Urothelium cell line (cell line): ENCODE data around the gene PLEKHA8.
A peak's percentile ranks its signal among the peaks of the same experiment; 100 is the strongest.

Source experiments
- DNase-seq: peaks from one replicate; pipeline ENCODE4 v3.0.0; 2011; ENCODE audit warnings: low spot score, mixed read lengths
- FAIRE-seq: peaks from 2 replicates; lab custom pipeline; 2011; peaks lifted over from hg19 to GRCh38; lab: Jason Lieb, UNC

PLEKHA8 gene

DNA sequence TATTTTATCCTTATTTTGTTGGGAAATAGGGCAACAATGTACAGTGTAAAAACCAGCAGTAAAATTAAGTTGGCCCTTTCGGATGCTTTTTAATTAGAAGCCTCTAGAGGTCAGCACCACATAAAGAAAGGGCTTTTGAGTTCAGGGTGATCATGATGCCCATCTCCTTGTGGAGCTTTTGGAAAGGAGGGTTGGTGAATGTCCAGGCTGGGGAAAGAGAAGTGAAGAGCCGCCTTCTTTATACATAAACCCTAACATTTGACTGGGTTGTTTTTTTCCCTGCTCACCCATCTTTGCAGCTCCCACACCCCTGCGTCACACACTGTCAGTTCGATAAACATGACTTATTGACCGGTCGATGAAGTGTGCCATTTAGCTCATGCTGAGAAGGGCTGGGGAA, 136.4 kb downstream of the PLEKHA8 start:
- DNase-seq (peak; percentile 69), FAIRE-seq (no peak)

- FAIRE-seq (no peak), DNase-seq (no peak)
Measured at GRCh38 chr7:30165590-30165989, 137.4 kb downstream of the PLEKHA8 start.

GRCh38 chr7:30166155-30166840, 138.1 kb downstream of the PLEKHA8 start:
- DNase-seq (no peak), FAIRE-seq (peak; percentile 67)

DNA sequence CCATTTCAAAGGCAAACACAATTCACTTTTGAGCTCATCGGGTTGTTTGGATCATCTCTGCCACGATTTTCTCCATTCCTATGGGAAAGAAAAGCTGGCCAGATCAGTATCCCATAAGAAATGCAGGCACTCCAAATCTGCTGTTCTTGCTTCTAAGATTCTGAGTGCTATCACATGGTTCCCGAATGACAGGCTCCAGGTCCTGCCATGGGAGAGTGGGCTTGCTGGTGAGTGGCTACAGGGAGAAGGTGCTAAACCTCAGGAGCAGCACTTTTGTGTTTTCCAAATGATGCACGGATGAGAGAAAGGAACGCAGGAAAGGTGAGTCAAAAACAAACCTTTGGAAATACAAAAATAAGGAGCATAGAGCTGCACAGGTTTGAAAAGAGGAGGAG, 138.6 kb downstream of the PLEKHA8 start:
- FAIRE-seq (no peak), DNase-seq (no peak)

GRCh38 chr7:30167901-30168300, 139.7 kb downstream of the PLEKHA8 start:
- DNase-seq (no peak), FAIRE-seq (no peak)

GRCh38 chr7:30168835-30169573, 140.8 kb downstream of the PLEKHA8 start:
- peak; percentile 97 for FAIRE-seq
- peak; percentile 83 for DNase-seq

- DNase-seq (peak; percentile 40), FAIRE-seq (no peak)
Measured at GRCh38 chr7:30169579-30169978, 141.4 kb downstream of the PLEKHA8 start.

DNA sequence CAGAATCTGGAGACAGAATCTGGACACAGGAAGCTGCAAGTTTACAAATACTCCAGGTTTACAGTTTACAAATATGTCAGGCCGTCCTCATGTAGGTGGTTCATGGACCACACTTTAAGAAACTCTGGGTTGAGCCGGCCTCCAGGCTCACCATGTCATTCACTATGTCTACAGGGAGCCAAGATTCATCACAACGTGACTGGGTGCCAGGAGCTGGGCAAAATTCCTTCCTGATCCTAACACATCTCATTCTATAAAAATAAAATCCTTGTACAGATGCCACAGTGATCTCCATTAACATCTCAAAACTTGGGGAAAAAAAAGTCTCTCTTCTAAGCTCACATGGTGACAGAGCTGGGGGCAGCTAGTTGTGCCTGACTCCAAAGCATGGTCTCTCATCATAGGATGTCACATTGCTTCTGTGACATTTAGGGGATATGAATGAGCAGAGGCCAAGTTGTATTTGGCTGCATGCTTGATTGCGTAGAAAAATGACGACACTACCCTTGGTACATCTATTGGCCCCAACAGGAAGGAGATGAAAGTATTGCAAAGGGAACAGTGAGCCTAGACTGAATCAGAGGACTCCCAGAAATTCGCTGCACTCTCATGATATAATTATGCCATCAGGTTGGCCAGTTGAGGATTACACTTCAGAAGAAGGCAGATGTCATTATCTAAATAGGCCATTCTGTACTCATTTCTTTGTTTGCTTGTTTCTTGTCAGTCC, 142.4 kb downstream of the PLEKHA8 start:
- peak; percentile 58 for FAIRE-seq
- DNase-seq, result no peak

DNA sequence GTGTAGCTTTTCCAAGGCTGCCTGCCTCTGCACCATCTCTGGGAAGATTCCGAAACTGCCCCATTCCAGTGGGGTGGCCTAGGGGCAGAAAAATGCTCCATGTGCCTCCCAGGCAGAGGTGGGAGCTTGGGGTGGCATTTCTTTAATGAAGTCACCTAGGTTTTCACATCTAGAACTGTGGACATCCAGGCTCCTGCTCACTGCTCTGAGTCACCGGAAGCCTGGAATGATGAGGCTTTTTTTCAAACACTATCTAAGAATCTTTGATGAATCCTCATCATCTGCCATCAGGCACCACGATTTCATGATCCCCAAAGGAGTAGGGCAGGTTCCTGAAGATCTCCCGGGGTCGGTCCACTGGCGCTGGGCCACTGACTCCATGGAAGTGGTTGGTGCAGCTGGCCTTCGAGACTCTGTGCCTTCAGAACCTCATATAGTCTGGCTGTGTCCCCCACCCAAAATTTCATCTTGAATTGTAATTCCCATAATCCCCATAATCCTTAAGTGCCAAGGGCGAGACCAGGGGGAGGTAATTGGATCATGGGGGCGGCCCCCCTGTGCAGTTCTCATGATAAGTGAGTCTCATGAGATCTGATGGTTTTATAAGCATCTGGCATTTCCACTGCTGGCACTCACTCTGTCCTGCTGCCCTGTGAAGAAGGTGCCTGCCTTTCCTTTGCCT, 143.7 kb downstream of the PLEKHA8 start:
- DNase-seq (peak; percentile 50), FAIRE-seq (peak; percentile 65)

- FAIRE-seq, result no peak
- no peak for DNase-seq
Measured at GRCh38 chr7:30172451-30172850, 144.2 kb downstream of the PLEKHA8 start.

DNA sequence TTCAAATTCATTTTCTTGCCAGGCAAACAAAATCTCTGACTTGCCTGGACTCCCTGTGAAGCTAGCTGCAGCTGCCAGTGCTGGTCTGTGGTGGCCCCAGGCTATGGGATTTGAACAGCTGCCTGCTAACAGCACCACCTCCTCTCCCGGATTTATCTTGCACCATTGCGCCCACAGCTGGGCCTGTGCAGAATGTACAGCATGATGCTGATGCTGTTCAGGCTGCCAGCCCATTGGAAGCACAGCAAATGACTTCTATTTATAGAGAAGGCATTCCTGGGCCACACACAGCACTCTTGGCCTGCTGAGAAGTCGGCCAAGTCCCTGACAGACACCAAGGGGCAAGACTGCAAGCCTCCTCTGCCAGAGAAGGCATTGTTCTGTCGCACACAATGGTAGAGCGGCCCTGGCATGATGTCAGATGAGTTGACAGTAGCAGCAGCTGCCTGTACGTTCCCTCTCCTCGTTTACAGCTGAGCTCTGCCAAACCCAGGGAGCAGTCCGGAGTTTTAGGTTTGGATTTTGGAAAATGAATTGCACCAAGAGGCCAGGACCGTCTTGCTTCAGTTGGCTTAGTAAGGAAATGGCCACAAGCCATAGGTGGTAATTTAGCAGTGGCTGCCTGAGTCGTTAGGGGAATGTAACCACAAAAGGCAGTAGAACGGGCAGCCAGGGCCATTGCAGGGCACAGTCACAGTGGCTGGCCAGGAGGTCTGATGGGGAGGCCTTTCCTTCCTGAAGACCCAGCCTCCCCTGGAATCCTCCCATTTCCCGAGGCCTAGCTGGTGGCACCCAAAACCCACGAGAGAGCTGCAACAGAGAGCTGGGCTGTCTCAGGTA, 145.1 kb downstream of the PLEKHA8 start:
- DNase-seq, result no peak
- no peak for FAIRE-seq

GRCh38 chr7:30175180-30175579, 147.0 kb downstream of the PLEKHA8 start:
- FAIRE-seq, result no peak

DNA sequence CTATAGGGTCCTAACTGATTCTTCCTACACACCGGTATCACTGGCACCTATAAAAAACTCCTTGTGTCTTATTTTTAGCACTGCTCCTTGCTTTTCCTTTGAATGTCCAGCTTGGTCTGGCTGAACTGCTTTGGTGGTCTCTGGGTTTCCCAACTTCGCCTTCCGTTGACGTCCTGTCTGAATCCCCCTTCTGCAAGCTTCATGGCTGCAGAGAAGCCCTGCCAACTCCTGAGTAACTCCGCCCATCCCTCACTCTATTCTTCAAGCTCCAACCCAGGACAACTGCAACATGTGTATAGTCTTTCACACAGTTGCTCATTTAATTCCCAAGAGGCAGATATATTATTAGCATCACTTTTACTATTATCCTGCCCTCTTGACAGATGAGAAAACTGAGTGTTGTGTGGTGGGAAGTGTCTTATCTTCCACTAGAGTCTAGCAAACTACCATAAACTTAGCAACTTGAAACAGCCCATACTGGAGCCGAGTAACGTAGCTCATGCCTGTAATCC, 147.5 kb downstream of the PLEKHA8 start:
- DNase-seq (no peak), FAIRE-seq (no peak)

More at GRCh38 chr7:30175180-30175579, 147.0 kb downstream of the PLEKHA8 start:
- DNase-seq, result no peak

GRCh38 chr7:30176463-30177109, 148.4 kb downstream of the PLEKHA8 start:
- no peak for DNase-seq
- FAIRE-seq, result no peak

- no peak for DNase-seq
- no peak for FAIRE-seq
Measured at GRCh38 chr7:30177186-30177585, 149.0 kb downstream of the PLEKHA8 start.

GRCh38 chr7:30177965-30178364, 149.8 kb downstream of the PLEKHA8 start:
- no peak for DNase-seq
- FAIRE-seq, result no peak

DNA sequence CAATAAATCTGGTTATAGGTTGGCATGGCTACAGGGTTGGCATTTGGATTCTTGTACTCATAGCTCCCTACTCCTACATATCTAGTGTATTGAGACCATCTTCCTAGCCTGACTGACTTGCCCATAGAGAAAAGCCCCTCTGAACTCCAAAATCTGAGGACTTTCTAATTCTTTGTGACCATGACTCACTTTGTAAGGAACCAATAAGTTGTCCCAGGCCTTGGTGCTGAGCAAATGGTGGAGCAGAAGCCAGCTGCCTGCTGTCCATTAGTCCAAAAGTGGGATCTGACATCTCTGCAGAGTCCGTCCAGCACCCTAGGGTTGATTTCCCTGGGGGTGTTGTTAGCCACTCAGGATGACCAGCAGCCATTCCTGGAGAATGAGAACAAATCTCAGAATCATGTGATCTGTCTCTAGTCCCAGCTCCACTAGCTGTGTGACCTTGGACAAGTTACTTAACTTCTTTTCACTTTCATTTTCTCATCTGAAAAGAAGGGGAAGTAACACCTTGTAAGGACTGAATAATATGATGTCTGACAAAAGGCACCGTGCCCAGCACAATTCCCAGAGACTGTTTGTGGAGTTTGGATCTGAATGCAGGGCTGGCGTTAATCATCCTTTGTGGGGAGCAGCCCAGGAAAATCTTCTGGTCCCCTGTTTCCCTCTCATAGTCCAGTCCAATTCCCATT, 150.7 kb downstream of the PLEKHA8 start:
- FAIRE-seq, result no peak

More for the DNA sequence above, 150.7 kb downstream of the PLEKHA8 start:
- DNase-seq, result no peak
